Measurements from ENCODE around the gene ARNT2. TPM values are rescaled to one million over a fixed set of nuclear protein-coding genes. Genes with fewer than 3 reads are reported as not detected.

ARNT2 gene
- total RNA-seq: 10 to 100 TPM; 50.2 to 58.7 TPM
- 34.3 TPM for polyA plus RNA-seq (ENCODE audit: insufficient read depth, low read depth, low replicate concordance)
- long read RNA-seq, donor 1, full-length matches to known transcripts: 1 of 1 reads
- long read RNA-seq, donor 1, partial matches to known transcripts: 0 of 1 reads
- long read RNA-seq, donor 1, other reads (novel, unspliced or antisense): 0 of 1 reads
- long read RNA-seq, donor 2: 0 reads

DNA sequence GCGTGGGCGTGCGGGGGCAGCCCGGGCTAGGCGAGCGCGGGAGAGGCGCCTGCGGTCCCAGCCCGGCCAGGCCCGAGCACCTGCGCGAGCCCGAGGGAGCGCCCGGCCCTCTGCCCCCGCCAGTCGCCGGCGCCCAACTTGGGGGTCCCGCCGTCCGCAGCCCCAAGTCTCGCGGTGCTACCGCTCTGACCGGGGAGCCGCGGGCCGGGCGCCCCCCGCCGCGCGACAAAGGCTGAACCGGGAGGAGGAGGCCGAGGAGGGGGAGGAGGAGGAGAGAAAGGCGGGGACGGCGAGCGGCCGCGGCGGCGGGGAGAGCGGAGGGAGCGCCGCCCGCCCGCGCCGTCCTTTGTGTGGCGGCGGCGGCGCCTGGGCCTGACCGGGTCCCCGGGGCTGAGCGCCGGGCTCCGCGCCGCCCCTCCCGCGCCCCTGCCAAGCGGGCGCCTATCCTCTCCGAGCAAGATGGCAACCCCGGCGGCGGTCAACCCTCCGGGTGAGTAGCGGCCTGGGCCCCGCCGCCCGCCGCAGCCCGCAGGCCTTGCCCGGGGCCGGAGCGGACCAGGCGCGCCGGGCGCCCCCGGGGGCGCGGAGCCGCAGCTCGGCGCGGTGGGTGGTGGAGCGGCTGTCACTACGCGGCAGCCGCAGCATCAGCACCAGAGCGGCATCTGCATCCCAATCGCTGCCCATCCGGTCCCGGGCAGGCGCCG is at the start of gene ARNT2:
TSS of gene ARNT2 (plus strand) at position 326 of the 704 bp plus-strand sequence. CDS start at position 460, 134 bp downstream.
- 0% methylated on average over 51 of the region's 102 CpGs; no CpG with 5 or more reads in 1 of the 2 donors for WGBS, 2 donors
- H3K27me3 ChIP-seq: no peaks in the 10 kb centered on the region
- H3K4me1 ChIP-seq: peaks cover 3% of the 10 kb centered on the region
- H3K9me3 ChIP-seq: no peaks in the 10 kb centered on the region
- peak within 1 kb of the TSS; percentile 61 to 68 for H3K4me3 ChIP-seq
- H3K27ac ChIP-seq: peak within 1 kb of the TSS; percentile 69 to 83
- intact Hi-C loops (cut with DNase I; ENCODE audit: low total_unique reads): no loop called here
- no peaks in the 10 kb centered on the region for H3K36me3 ChIP-seq (ENCODE audit: low read depth, missing control alignments)
- DNase-seq: no peak
- no peak for TF ChIP-seq POLR2A (IDR thresholded peaks at IDR 0.05)
- TF ChIP-seq, protein P1, sequence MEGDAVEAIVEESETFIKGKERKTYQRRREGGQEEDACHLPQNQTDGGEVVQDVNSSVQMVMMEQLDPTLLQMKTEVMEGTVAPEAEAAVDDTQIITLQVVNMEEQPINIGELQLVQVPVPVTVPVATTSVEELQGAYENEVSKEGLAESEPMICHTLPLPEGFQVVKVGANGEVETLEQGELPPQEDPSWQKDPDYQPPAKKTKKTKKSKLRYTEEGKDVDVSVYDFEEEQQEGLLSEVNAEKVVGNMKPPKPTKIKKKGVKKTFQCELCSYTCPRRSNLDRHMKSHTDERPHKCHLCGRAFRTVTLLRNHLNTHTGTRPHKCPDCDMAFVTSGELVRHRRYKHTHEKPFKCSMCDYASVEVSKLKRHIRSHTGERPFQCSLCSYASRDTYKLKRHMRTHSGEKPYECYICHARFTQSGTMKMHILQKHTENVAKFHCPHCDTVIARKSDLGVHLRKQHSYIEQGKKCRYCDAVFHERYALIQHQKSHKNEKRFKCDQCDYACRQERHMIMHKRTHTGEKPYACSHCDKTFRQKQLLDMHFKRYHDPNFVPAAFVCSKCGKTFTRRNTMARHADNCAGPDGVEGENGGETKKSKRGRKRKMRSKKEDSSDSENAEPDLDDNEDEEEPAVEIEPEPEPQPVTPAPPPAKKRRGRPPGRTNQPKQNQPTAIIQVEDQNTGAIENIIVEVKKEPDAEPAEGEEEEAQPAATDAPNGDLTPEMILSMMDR (IDR thresholded peaks at IDR 0.05): no peak

DNA sequence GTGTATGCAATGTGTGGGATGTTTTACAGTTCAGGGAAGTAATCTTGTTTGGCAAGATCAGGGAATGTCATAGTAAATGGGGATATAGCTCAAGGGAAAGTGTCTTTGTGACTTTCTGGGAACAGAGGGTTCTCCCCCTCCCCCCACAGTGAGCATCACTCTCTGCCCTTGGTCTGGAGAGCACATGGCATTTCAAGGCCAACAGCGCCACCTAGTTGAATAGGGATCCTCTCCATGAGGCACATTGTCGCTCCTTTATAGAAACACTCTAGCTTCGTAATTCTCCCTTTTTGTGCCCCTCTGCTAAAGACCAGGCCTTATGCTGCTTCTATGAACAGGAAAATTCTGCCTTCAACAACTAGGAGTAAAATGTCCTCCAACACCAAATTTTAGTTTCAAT is 37.1 kb upstream of the ARNT2 start:
- no peaks in the 10 kb centered on the region for H3K27me3 ChIP-seq
- H3K9me3 ChIP-seq: no peaks in the 10 kb centered on the region
- intact Hi-C loops (cut with DNase I; ENCODE audit: low total_unique reads): no loop called here
- H3K4me3 ChIP-seq: no peak overlapping the region
- no peaks in the 10 kb centered on the region for H3K36me3 ChIP-seq (ENCODE audit: low read depth, missing control alignments)
- DNase-seq: peak; percentile 32
- TF ChIP-seq POLR2A (IDR thresholded peaks at IDR 0.05): no peak
- TF ChIP-seq, protein P1 (IDR thresholded peaks at IDR 0.05): no peak
- H3K27ac ChIP-seq: no peak overlapping the region
- H3K4me1 ChIP-seq: no peaks in the 10 kb centered on the region
- WGBS, 2 donors: 86% methylated on average over 3 of the region's 3 CpGs

GRCh38 chr15:80367661-80368060 is 36.5 kb upstream of the ARNT2 start:
- Histone ChIP-seq H3K27me3 (no peaks in the 10 kb centered on the region), H3K4me3 (no peak overlapping the region), H3K4me1 (no peaks in the 10 kb centered on the region), H3K9me3 (no peaks in the 10 kb centered on the region), H3K27ac (no peak overlapping the region), H3K36me3 (ENCODE audit: low read depth, missing control alignments) (no peaks in the 10 kb centered on the region)
- intact Hi-C loops (cut with DNase I; ENCODE audit: low total_unique reads): no loop called here
- no peak for DNase-seq
- no peak for TF ChIP-seq POLR2A (IDR thresholded peaks at IDR 0.05)
- TF ChIP-seq, protein P1 (IDR thresholded peaks at IDR 0.05): no peak
- 46 to 63% methylated on average over 1 of the region's 1 CpG for WGBS, 2 donors

GRCh38 chr15:80371924-80372323 is 32.3 kb upstream of the ARNT2 start:
- TF ChIP-seq POLR2A (IDR thresholded peaks at IDR 0.05): no peak
- TF ChIP-seq, protein P1 (IDR thresholded peaks at IDR 0.05): no peak
- Histone ChIP-seq H3K36me3 (ENCODE audit: low read depth, missing control alignments) (no peaks in the 10 kb centered on the region), H3K4me1 (no peaks in the 10 kb centered on the region), H3K27me3 (no peaks in the 10 kb centered on the region), H3K9me3 (no peaks in the 10 kb centered on the region), H3K27ac (no peak overlapping the region), H3K4me3 (no peak overlapping the region)
- intact Hi-C loops (cut with DNase I; ENCODE audit: low total_unique reads): no loop called here
- DNase-seq: no peak
- 71 to 87% methylated on average over 2 of the region's 2 CpGs for WGBS, 2 donors

Measured in testis (tissue), 5 donors.